HepG2 (cell line): ENCODE measurements around the gene ARPC1A. TPM values are rescaled to one million over a fixed set of nuclear protein-coding genes. Genes with fewer than 3 reads are reported as not detected.
A peak's percentile ranks its signal among the peaks of the same experiment; 100 is the strongest.

Experiments used
- CCDC6 ChIP-seq: sonication (generic); formaldehyde crosslinking; IDR thresholded peaks from 2 replicates; pipeline ENCODE4 v1.8.1; 2022; ENCODE audit warnings: mild to moderate bottlenecking, missing genetic modification reagents, moderate library complexity
- KDM4B ChIP-seq: sonication (generic); formaldehyde crosslinking; IDR thresholded peaks from 2 replicates; pipeline ENCODE4 v1.4.0; 2020; ENCODE audit warnings: missing genetic modification reagents
- KLF9 ChIP-seq: IDR thresholded peaks from 2 replicates; pipeline ENCODE4 v1.6.1; 2016; ENCODE audit warnings: low read depth
- MIER3 ChIP-seq: IDR thresholded peaks from 2 replicates; pipeline ENCODE4 v1.6.1; 2016; ENCODE audit warnings: missing compliant biosample characterization, borderline replicate concordance
- NCOR1 ChIP-seq: fragments of 200-600 bp; sonication (generic); IDR thresholded peaks from 2 replicates; pipeline ENCODE4 v1.7.0; 2017; ENCODE audit warnings: antibody characterized with exemption, low read length, borderline replicate concordance
- RELA ChIP-seq: sonication (generic); formaldehyde crosslinking; IDR thresholded peaks from 2 replicates; pipeline ENCODE4 v1.4.0; 2020; ENCODE audit warnings: missing genetic modification reagents
- SMAD1 ChIP-seq: sonication (generic); formaldehyde crosslinking; IDR thresholded peaks from 2 replicates; pipeline ENCODE4 v1.4.0; 2020; ENCODE audit warnings: missing genetic modification reagents, low read depth, mild to moderate bottlenecking, borderline replicate concordance
- SNAPC2 ChIP-seq: sonication (generic); formaldehyde crosslinking; IDR thresholded peaks from 2 replicates; pipeline ENCODE4 v1.8.1; 2022; ENCODE audit warnings: mild to moderate bottlenecking, missing genetic modification reagents
- ZNF235 ChIP-seq: sonication (generic); formaldehyde crosslinking; IDR thresholded peaks from 2 replicates; pipeline ENCODE4 v1.8.1; 2023; ENCODE audit warnings: mild to moderate bottlenecking, missing genetic modification reagents, borderline replicate concordance
- ZNF333 ChIP-seq: sonication (generic); formaldehyde crosslinking; IDR thresholded peaks from 2 replicates; pipeline ENCODE4 v1.4.0; 2020; ENCODE audit warnings: mild to moderate bottlenecking, missing genetic modification reagents, borderline replicate concordance
- ZNF709 ChIP-seq: sonication (generic); formaldehyde crosslinking; IDR thresholded peaks from 2 replicates; pipeline ENCODE4 v1.5.0; 2020; ENCODE audit warnings: mild to moderate bottlenecking, missing genetic modification reagents
- ZNF776 ChIP-seq: sonication (generic); formaldehyde crosslinking; IDR thresholded peaks from 2 replicates; pipeline ENCODE4 v1.4.0; 2020; ENCODE audit warnings: mild to moderate bottlenecking, missing genetic modification reagents
- ZNF781 ChIP-seq: sonication (generic); formaldehyde crosslinking; IDR thresholded peaks from 2 replicates; pipeline ENCODE4 v1.5.1; 2020; ENCODE audit warnings: borderline replicate concordance, mild to moderate bottlenecking, missing genetic modification reagents; ENCODE audit errors: not compliant biosample characterization
- ZNF784 ChIP-seq: sonication (generic); formaldehyde crosslinking; IDR thresholded peaks from 2 replicates; pipeline ENCODE4 v1.5.1; 2020; ENCODE audit warnings: missing genetic modification reagents, mild to moderate bottlenecking, borderline replicate concordance
- polyA plus RNA-seq, 8 experiments: library from polyadenylated mRNA; depleted of rRNA in 3 of 8; stranded (reverse) in 7 of 8; unstranded in 1 of 8; fragments of >200 nt; fragmentation: Illumina TruSeq in 4 of 8; extraction: Trizol in 4 of 8; gene quantifications; 2 replicates each; pipeline versions ENCODE4 v1.2.1 to v1.2.3, GENCODE V29; 2011 to 2016; ENCODE audit warnings: low read depth in 4 of 8, missing spikeins in 1 of 8, mixed read lengths in 1 of 8; ENCODE audit not compliant: insufficient read depth in 1 of 8
- total RNA-seq, 5 experiments: library from RNA; depleted of rRNA; stranded (reverse); fragments of >200 nt; fragmentation: Illumina TruSeq; extraction: Trizol; gene quantifications; 2 replicates each; pipeline ENCODE4 v1.2.3, GENCODE V29; 2016; ENCODE audit warnings: low read depth in 1 of 5
- TF ChIP-seq, protein P1 (sequence below): sonication (generic); formaldehyde crosslinking; IDR thresholded peaks from 2 replicates; pipeline ENCODE4 v1.4.0; 2020; ENCODE audit warnings: missing genetic modification reagents, borderline replicate concordance
- TF ChIP-seq, protein P2 (sequence below): sonication (generic); formaldehyde crosslinking; IDR thresholded peaks from 2 replicates; pipeline ENCODE4 v1.5.0; 2020; ENCODE audit warnings: missing genetic modification reagents
- TF ChIP-seq, protein P3 (sequence below): sonication (generic); formaldehyde crosslinking; IDR thresholded peaks from 2 replicates; pipeline ENCODE4 v1.5.0; 2020; ENCODE audit warnings: mild to moderate bottlenecking, missing genetic modification reagents, borderline replicate concordance

ARPC1A gene
- total and polyA plus RNA-seq, 2 of the 13 experiments (the other 11 are each of a cell fraction or from before 2014, with no cell fraction given) = 44.3 to 88.5 TPM

GRCh38 chr7:99380823-99381663, 55.3 kb downstream of the ARPC1A start (continued):
- TF ChIP-seq, protein P1, sequence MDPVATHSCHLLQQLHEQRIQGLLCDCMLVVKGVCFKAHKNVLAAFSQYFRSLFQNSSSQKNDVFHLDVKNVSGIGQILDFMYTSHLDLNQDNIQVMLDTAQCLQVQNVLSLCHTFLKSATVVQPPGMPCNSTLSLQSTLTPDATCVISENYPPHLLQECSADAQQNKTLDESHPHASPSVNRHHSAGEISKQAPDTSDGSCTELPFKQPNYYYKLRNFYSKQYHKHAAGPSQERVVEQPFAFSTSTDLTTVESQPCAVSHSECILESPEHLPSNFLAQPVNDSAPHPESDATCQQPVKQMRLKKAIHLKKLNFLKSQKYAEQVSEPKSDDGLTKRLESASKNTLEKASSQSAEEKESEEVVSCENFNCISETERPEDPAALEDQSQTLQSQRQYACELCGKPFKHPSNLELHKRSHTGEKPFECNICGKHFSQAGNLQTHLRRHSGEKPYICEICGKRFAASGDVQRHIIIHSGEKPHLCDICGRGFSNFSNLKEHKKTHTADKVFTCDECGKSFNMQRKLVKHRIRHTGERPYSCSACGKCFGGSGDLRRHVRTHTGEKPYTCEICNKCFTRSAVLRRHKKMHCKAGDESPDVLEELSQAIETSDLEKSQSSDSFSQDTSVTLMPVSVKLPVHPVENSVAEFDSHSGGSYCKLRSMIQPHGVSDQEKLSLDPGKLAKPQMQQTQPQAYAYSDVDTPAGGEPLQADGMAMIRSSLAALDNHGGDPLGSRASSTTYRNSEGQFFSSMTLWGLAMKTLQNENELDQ (CRISPR knock-in tag) = no peak
- no peak for TF ChIP-seq ZNF235
- TF ChIP-seq, protein P2, sequence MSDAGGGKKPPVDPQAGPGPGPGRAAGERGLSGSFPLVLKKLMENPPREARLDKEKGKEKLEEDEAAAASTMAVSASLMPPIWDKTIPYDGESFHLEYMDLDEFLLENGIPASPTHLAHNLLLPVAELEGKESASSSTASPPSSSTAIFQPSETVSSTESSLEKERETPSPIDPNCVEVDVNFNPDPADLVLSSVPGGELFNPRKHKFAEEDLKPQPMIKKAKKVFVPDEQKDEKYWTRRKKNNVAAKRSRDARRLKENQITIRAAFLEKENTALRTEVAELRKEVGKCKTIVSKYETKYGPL (CRISPR knock-in tag) = no peak
- TF ChIP-seq ZNF781 (CRISPR knock-in tag) = no peak
- TF ChIP-seq KLF9 (CRISPR knock-in tag) = no peak
- no peak for TF ChIP-seq SNAPC2 (CRISPR knock-in tag)
- TF ChIP-seq MIER3 (CRISPR knock-in tag) = no peak
- no peak for TF ChIP-seq ZNF709
- no peak for TF ChIP-seq KDM4B
- peak; percentile 46; the same call in 1 of the 2 replicates for TF ChIP-seq ZNF784 (CRISPR knock-in tag)
- no peak for TF ChIP-seq RELA (CRISPR knock-in tag)
- TF ChIP-seq, protein P3, sequence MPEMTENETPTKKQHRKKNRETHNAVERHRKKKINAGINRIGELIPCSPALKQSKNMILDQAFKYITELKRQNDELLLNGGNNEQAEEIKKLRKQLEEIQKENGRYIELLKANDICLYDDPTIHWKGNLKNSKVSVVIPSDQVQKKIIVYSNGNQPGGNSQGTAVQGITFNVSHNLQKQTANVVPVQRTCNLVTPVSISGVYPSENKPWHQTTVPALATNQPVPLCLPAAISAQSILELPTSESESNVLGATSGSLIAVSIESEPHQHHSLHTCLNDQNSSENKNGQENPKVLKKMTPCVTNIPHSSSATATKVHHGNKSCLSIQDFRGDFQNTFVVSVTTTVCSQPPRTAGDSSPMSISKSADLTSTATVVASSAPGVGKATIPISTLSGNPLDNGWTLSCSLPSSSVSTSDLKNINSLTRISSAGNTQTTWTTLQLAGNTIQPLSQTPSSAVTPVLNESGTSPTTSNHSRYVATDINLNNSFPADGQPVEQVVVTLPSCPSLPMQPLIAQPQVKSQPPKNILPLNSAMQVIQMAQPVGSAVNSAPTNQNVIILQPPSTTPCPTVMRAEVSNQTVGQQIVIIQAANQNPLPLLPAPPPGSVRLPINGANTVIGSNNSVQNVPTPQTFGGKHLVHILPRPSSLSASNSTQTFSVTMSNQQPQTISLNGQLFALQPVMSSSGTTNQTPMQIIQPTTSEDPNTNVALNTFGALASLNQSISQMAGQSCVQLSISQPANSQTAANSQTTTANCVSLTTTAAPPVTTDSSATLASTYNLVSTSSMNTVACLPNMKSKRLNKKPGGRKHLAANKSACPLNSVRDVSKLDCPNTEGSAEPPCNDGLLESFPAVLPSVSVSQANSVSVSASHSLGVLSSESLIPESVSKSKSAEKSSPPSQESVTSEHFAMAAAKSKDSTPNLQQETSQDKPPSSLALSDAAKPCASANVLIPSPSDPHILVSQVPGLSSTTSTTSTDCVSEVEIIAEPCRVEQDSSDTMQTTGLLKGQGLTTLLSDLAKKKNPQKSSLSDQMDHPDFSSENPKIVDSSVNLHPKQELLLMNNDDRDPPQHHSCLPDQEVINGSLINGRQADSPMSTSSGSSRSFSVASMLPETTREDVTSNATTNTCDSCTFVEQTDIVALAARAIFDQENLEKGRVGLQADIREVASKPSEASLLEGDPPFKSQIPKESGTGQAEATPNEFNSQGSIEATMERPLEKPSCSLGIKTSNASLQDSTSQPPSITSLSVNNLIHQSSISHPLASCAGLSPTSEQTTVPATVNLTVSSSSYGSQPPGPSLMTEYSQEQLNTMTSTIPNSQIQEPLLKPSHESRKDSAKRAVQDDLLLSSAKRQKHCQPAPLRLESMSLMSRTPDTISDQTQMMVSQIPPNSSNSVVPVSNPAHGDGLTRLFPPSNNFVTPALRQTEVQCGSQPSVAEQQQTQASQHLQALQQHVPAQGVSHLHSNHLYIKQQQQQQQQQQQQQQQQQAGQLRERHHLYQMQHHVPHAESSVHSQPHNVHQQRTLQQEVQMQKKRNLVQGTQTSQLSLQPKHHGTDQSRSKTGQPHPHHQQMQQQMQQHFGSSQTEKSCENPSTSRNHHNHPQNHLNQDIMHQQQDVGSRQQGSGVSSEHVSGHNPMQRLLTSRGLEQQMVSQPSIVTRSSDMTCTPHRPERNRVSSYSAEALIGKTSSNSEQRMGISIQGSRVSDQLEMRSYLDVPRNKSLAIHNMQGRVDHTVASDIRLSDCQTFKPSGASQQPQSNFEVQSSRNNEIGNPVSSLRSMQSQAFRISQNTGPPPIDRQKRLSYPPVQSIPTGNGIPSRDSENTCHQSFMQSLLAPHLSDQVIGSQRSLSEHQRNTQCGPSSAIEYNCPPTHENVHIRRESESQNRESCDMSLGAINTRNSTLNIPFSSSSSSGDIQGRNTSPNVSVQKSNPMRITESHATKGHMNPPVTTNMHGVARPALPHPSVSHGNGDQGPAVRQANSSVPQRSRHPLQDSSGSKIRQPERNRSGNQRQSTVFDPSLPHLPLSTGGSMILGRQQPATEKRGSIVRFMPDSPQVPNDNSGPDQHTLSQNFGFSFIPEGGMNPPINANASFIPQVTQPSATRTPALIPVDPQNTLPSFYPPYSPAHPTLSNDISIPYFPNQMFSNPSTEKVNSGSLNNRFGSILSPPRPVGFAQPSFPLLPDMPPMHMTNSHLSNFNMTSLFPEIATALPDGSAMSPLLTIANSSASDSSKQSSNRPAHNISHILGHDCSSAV = no peak
- TF ChIP-seq ZNF776 (CRISPR knock-in tag) = 0 out of 2 replicates have a peak, but pooled peaks have one; percentile 31
- TF ChIP-seq ZNF333 (CRISPR knock-in tag) = no peak; the same call in 1 of the 2 replicates
- TF ChIP-seq CCDC6 (CRISPR knock-in tag) = no peak
- no peak; the same call in 1 of the 2 replicates for TF ChIP-seq NCOR1
- TF ChIP-seq SMAD1 (CRISPR knock-in tag) = no peak
